Measurements from ENCODE around the gene NINJ2. TPM values are rescaled to one million over a fixed set of nuclear protein-coding genes. Genes with fewer than 3 reads are reported as not detected.

NINJ2 gene
- total and polyA plus RNA-seq, 2 donors = 1.7 to 6.9 TPM

GRCh38 chr12:539540-540310, 123.5 kb downstream of the NINJ2 start:
- Histone ChIP-seq H3K4me1 (ENCODE audit: insufficient read depth) (no peaks in the 10 kb centered on the region), H3K27ac (ENCODE audit: low read depth) (no peak overlapping the region), H3K4me3 (ENCODE audit: low read depth, low read length) (no peak overlapping the region), H3K36me3 (ENCODE audit: insufficient read depth) (no peaks in the 10 kb centered on the region)
- no peak for DNase-seq (ENCODE audit: extremely low spot score)
- 91% methylated on average over 18 of the region's 18 CpGs for WGBS

- no peak overlapping the region for H3K4me3 ChIP-seq (ENCODE audit: low read depth, low read length)
- H3K27ac ChIP-seq (ENCODE audit: low read depth) = no peak overlapping the region
- WGBS = 31% methylated on average over 10 of the region's 10 CpGs
- H3K36me3 ChIP-seq (ENCODE audit: insufficient read depth) = no peaks in the 10 kb centered on the region
- DNase-seq (ENCODE audit: extremely low spot score) = no peak
- no peaks in the 10 kb centered on the region for H3K4me1 ChIP-seq (ENCODE audit: insufficient read depth)
Measured at GRCh38 chr12:538731-539539, 124.3 kb downstream of the NINJ2 start.

GRCh38 chr12:537772-538171, 125.5 kb downstream of the NINJ2 start:
- no peak for DNase-seq (ENCODE audit: extremely low spot score)
- WGBS = 85% methylated on average over 4 of the region's 4 CpGs

GRCh38 chr12:536751-537245, 126.4 kb downstream of the NINJ2 start:
- Histone ChIP-seq H3K4me1 (ENCODE audit: insufficient read depth) (no peaks in the 10 kb centered on the region), H3K4me3 (ENCODE audit: low read depth, low read length) (no peak overlapping the region), H3K36me3 (ENCODE audit: insufficient read depth) (no peaks in the 10 kb centered on the region), H3K27ac (ENCODE audit: low read depth) (no peak overlapping the region)
- no peak for DNase-seq (ENCODE audit: extremely low spot score)
- WGBS = 86% methylated on average over 3 of the region's 3 CpGs

More at GRCh38 chr12:537772-538171, 125.5 kb downstream of the NINJ2 start:
- Histone ChIP-seq H3K27ac (ENCODE audit: low read depth) (no peak overlapping the region), H3K36me3 (ENCODE audit: insufficient read depth) (no peaks in the 10 kb centered on the region), H3K4me1 (ENCODE audit: insufficient read depth) (no peaks in the 10 kb centered on the region), H3K4me3 (ENCODE audit: low read depth, low read length) (no peak overlapping the region)

GRCh38 chr12:535396-535795, 127.8 kb downstream of the NINJ2 start:
- Histone ChIP-seq H3K4me3 (ENCODE audit: low read depth, low read length) (no peak overlapping the region), H3K36me3 (ENCODE audit: insufficient read depth) (no peaks in the 10 kb centered on the region), H3K27ac (ENCODE audit: low read depth) (no peak overlapping the region), H3K4me1 (ENCODE audit: insufficient read depth) (no peaks in the 10 kb centered on the region)
- DNase-seq (ENCODE audit: extremely low spot score) = no peak
- WGBS = 85% methylated on average over 7 of the region's 7 CpGs

- H3K27ac ChIP-seq (ENCODE audit: low read depth) = no peak overlapping the region
- DNase-seq (ENCODE audit: extremely low spot score) = no peak
- H3K4me1 ChIP-seq (ENCODE audit: insufficient read depth) = no peaks in the 10 kb centered on the region
- 87% methylated on average over 14 of the region's 14 CpGs for WGBS
- H3K36me3 ChIP-seq (ENCODE audit: insufficient read depth) = no peaks in the 10 kb centered on the region
- no peak overlapping the region for H3K4me3 ChIP-seq (ENCODE audit: low read depth, low read length)
Measured at GRCh38 chr12:534216-534615, 129.0 kb downstream of the NINJ2 start.

GRCh38 chr12:533718-534117, 129.5 kb downstream of the NINJ2 start:
- H3K27ac ChIP-seq (ENCODE audit: low read depth) = no peak overlapping the region
- no peak for DNase-seq (ENCODE audit: extremely low spot score)
- H3K36me3 ChIP-seq (ENCODE audit: insufficient read depth) = no peaks in the 10 kb centered on the region
- no peaks in the 10 kb centered on the region for H3K4me1 ChIP-seq (ENCODE audit: insufficient read depth)
- H3K4me3 ChIP-seq (ENCODE audit: low read depth, low read length) = no peak overlapping the region
- 94% methylated on average over 14 of the region's 14 CpGs for WGBS

GRCh38 chr12:532908-533565, 130.2 kb downstream of the NINJ2 start:
- H3K36me3 ChIP-seq (ENCODE audit: insufficient read depth) = no peaks in the 10 kb centered on the region
- WGBS = 82% methylated on average over 9 of the region's 9 CpGs
- no peak overlapping the region for H3K4me3 ChIP-seq (ENCODE audit: low read depth, low read length)
- H3K27ac ChIP-seq (ENCODE audit: low read depth) = no peak overlapping the region
- DNase-seq (ENCODE audit: extremely low spot score) = no peak
- no peaks in the 10 kb centered on the region for H3K4me1 ChIP-seq (ENCODE audit: insufficient read depth)

GRCh38 chr12:531951-532585, 131.2 kb downstream of the NINJ2 start:
- H3K27ac ChIP-seq (ENCODE audit: low read depth) = no peak overlapping the region
- no peak overlapping the region for H3K4me3 ChIP-seq (ENCODE audit: low read depth, low read length)
- no peak for DNase-seq (ENCODE audit: extremely low spot score)
- H3K36me3 ChIP-seq (ENCODE audit: insufficient read depth) = no peaks in the 10 kb centered on the region
- no peaks in the 10 kb centered on the region for H3K4me1 ChIP-seq (ENCODE audit: insufficient read depth)
- 87% methylated on average over 3 of the region's 3 CpGs for WGBS

- no peaks in the 10 kb centered on the region for H3K36me3 ChIP-seq (ENCODE audit: insufficient read depth)
- WGBS = 85% methylated on average over 6 of the region's 6 CpGs
- no peak overlapping the region for H3K27ac ChIP-seq (ENCODE audit: low read depth)
Measured at GRCh38 chr12:530821-531220, 132.4 kb downstream of the NINJ2 start.

GRCh38 chr12:530308-530707, 132.9 kb downstream of the NINJ2 start:
- 90% methylated on average over 6 of the region's 6 CpGs for WGBS
- Histone ChIP-seq H3K4me1 (ENCODE audit: insufficient read depth) (no peaks in the 10 kb centered on the region), H3K27ac (ENCODE audit: low read depth) (no peak overlapping the region), H3K4me3 (ENCODE audit: low read depth, low read length) (no peak overlapping the region), H3K36me3 (ENCODE audit: insufficient read depth) (no peaks in the 10 kb centered on the region)
- DNase-seq (ENCODE audit: extremely low spot score) = no peak

More at GRCh38 chr12:530821-531220, 132.4 kb downstream of the NINJ2 start:
- H3K4me1 ChIP-seq (ENCODE audit: insufficient read depth) = no peaks in the 10 kb centered on the region
- no peak overlapping the region for H3K4me3 ChIP-seq (ENCODE audit: low read depth, low read length)
- DNase-seq (ENCODE audit: extremely low spot score) = no peak

- Histone ChIP-seq H3K4me3 (ENCODE audit: low read depth, low read length) (no peak overlapping the region), H3K27ac (ENCODE audit: low read depth) (no peak overlapping the region), H3K4me1 (ENCODE audit: insufficient read depth) (no peaks in the 10 kb centered on the region), H3K36me3 (ENCODE audit: insufficient read depth) (no peaks in the 10 kb centered on the region)
- DNase-seq (ENCODE audit: extremely low spot score) = no peak
- WGBS = 84% methylated on average over 4 of the region's 4 CpGs
Measured at GRCh38 chr12:527729-528128, 135.5 kb downstream of the NINJ2 start.

- H3K27ac ChIP-seq (ENCODE audit: low read depth) = no peak overlapping the region
- no peaks in the 10 kb centered on the region for H3K4me1 ChIP-seq (ENCODE audit: insufficient read depth)
- H3K4me3 ChIP-seq (ENCODE audit: low read depth, low read length) = no peak overlapping the region
- WGBS = 77% methylated on average over 7 of the region's 7 CpGs
- H3K36me3 ChIP-seq (ENCODE audit: insufficient read depth) = no peaks in the 10 kb centered on the region
- no peak for DNase-seq (ENCODE audit: extremely low spot score)
Measured at GRCh38 chr12:527241-527640, 136.0 kb downstream of the NINJ2 start.

Measured in urinary bladder (tissue), 4 donors.